Measurements from ENCODE around the gene CNIH1. TPM values are rescaled to one million over a fixed set of nuclear protein-coding genes. Genes with fewer than 3 reads are reported as not detected.
"Not testable (repeated sequence)": the region's sequence is repeated elsewhere in the genome, so short reads cannot be mapped to it uniquely, and the experiment has no call there.

The CNIH1 gene
- total RNA-seq, 2 experiments from 2014 or later, result 55.9 TPM

DNA sequence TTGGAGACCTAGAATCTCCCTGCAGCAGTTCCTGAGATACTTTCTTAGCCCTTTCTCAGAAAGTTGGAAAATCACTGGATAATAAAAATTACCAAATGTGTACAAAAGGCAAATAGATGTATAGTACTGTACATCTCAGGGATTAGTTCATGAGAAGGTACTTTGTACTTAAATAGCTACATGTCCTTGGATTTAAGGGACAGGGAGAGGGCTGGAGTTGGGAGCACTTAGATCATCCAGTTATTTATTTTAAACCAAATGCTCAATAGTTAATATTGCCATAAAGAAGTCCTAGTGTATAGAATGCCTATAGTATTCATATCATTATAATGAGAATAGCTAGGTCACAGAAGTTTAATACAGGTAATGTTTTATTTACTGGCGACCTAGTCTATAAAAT, 31.0 kb downstream of the CNIH1 start:
- Histone ChIP-seq H3K27me3 (ENCODE audit: control insufficient read depth in 1 of 2, insufficient read depth in 2 of 2, low read length in 2 of 2) (no peaks in the 10 kb centered on the region), H3K4me3 (ENCODE audit: low read length) (no peak overlapping the region), H3K36me3 (ENCODE audit: insufficient read depth, low read length) (no peaks in the 10 kb centered on the region), H3K27ac (ENCODE audit: low read depth in 1 of 2, low read length in 2 of 2) (no peak overlapping the region), H3K4me1 (ENCODE audit: insufficient read depth, low read length) (no peaks in the 10 kb centered on the region), H3K9me3 (ENCODE audit: control insufficient read depth in 1 of 2, insufficient read depth in 1 of 2, low read length in 2 of 2) (no peaks in the 10 kb centered on the region)
- Mint-ChIP-seq H3K36me3 (ENCODE audit: low read depth) (peaks cover 3% of the 10 kb centered on the region), H3K4me3 (no peak overlapping the region), H3K4me1 (ENCODE audit: low read depth) (no peaks in the 10 kb centered on the region), H3K27me3 (no peaks in the 10 kb centered on the region), H3K9me3 (no peaks in the 10 kb centered on the region), H3K27ac (no peak overlapping the region)
- DNase-seq (no peak), ATAC-seq (ENCODE audit: poor library complexity) (no peak)
- POLR2A ChIA-PET, result no interaction called here
- intact Hi-C loops (cut with DNase I, micrococcal nuclease), result no loop called here
- CTCF ChIA-PET, result no interaction called here
- TF ChIP-seq, protein P1, sequence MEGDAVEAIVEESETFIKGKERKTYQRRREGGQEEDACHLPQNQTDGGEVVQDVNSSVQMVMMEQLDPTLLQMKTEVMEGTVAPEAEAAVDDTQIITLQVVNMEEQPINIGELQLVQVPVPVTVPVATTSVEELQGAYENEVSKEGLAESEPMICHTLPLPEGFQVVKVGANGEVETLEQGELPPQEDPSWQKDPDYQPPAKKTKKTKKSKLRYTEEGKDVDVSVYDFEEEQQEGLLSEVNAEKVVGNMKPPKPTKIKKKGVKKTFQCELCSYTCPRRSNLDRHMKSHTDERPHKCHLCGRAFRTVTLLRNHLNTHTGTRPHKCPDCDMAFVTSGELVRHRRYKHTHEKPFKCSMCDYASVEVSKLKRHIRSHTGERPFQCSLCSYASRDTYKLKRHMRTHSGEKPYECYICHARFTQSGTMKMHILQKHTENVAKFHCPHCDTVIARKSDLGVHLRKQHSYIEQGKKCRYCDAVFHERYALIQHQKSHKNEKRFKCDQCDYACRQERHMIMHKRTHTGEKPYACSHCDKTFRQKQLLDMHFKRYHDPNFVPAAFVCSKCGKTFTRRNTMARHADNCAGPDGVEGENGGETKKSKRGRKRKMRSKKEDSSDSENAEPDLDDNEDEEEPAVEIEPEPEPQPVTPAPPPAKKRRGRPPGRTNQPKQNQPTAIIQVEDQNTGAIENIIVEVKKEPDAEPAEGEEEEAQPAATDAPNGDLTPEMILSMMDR (IDR thresholded peaks at IDR 0.05), result no peak

DNA sequence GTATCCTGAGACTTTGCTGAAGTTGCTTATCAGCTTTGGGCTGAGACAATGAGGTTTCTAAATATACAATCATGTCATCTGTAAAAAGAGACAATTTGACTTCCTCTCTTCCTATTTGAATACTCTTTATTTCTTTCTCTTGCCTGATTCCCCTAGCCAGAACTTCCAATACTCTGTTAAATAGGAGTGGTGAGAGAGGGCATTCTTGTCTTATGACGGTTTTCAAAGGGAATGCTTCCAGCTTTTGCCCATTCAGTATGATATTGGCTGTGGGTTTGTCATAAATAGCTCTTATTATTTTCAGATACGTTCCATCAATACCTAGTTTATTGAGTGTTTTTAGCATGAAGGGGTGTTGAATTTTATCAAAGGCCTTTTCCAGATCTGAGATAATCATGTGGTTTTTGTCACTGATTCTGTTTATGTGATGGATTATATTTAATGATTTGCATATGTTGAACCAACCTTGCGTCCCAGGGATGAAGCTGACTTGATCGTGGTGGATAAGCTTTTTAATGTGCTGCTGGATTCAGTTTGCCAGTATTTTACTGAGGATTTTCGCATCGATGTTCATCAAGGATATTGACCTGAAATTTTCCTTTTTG, 37.7 kb downstream of the CNIH1 start:
- H3K36me3 ChIP-seq (ENCODE audit: insufficient read depth, low read length); H3K4me3 Mint-ChIP-seq; ATAC-seq (ENCODE audit: poor library complexity); H3K4me3 ChIP-seq (ENCODE audit: low read length); H3K27me3 Mint-ChIP-seq; H3K4me1 ChIP-seq (ENCODE audit: insufficient read depth, low read length); intact Hi-C loops (cut with DNase I, micrococcal nuclease); H3K9me3 Mint-ChIP-seq; H3K27ac ChIP-seq (ENCODE audit: low read depth in 1 of 2, low read length in 2 of 2); H3K27me3 ChIP-seq (ENCODE audit: control insufficient read depth in 1 of 2, insufficient read depth in 2 of 2, low read length in 2 of 2); POLR2A ChIA-PET; DNase-seq; CTCF ChIA-PET; H3K36me3 Mint-ChIP-seq (ENCODE audit: low read depth); H3K4me1 Mint-ChIP-seq (ENCODE audit: low read depth); H3K27ac Mint-ChIP-seq; H3K9me3 ChIP-seq (ENCODE audit: control insufficient read depth in 1 of 2, insufficient read depth in 1 of 2, low read length in 2 of 2): not testable (repeated sequence)

DNA sequence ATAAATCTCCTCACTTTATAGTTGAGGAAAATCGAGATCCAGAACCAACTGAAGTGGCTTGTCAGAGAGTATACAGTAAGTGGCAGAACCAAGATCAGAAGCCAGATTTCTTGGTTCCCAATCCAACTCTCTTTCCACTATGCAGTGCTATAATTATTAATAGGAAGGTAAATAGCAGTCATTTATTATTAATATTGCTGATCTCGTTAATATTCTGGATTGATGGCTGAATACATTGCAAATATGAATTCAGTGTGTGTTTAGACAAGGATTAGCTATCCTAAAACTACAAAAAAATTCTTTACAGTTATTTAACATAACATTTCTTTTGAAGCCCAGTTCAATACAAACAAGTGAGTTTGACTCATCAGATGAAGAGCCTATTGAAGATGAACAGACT, 41.6 kb downstream of the CNIH1 start:
- Mint-ChIP-seq H3K27me3 (no peaks in the 10 kb centered on the region), H3K4me3 (peak overlapping the region; percentile 2), H3K4me1 (ENCODE audit: low read depth) (peaks cover 17% of the 10 kb centered on the region), H3K36me3 (ENCODE audit: low read depth) (no peaks in the 10 kb centered on the region), H3K27ac (no peak overlapping the region), H3K9me3 (no peaks in the 10 kb centered on the region)
- ATAC-seq (ENCODE audit: poor library complexity) (no peak), DNase-seq (no peak)
- H3K9me3 ChIP-seq (ENCODE audit: control insufficient read depth in 1 of 2, insufficient read depth in 1 of 2, low read length in 2 of 2), result no peaks in the 10 kb centered on the region
- ChIA-PET CTCF (no interaction called here), POLR2A (no interaction called here)
- H3K4me3 ChIP-seq (ENCODE audit: low read length), result no peak overlapping the region
- H3K4me1 ChIP-seq (ENCODE audit: insufficient read depth, low read length), result peaks cover 20% of the 10 kb centered on the region
- H3K36me3 ChIP-seq (ENCODE audit: insufficient read depth, low read length), result no peaks in the 10 kb centered on the region
- H3K27ac ChIP-seq (ENCODE audit: low read depth in 1 of 2, low read length in 2 of 2), result no peak overlapping the region
- TF ChIP-seq, protein P1 (IDR thresholded peaks at IDR 0.05), result no peak
- H3K27me3 ChIP-seq (ENCODE audit: control insufficient read depth in 1 of 2, insufficient read depth in 2 of 2, low read length in 2 of 2), result no peaks in the 10 kb centered on the region
- intact Hi-C loops (cut with DNase I, micrococcal nuclease), result loop anchor here (2.0 to 10.0 kb wide), 8 partner anchors 87 to 1605 kb away; partner anchors contain the start of genes CGRRF1 (in 2 of the 2), FBXO34 (in 1 of the 2), MAPK1IP1L (in 1 of the 2) and SAMD4A (in 1 of the 2)

Measured in CD4-positive, alpha-beta T cell (primary cell).